ENCODE measurements around the gene OR14J1. TPM values are rescaled to one million over a fixed set of nuclear protein-coding genes. Genes with fewer than 3 reads are reported as not detected.
"Not testable (repeated sequence)": the region's sequence is repeated elsewhere in the genome, so short reads cannot be mapped to it uniquely, and the experiment has no call there.

The OR14J1 gene
- total RNA-seq, 1 experiment from 2014 or later = not detected

GRCh38 chr6:29345380-29345779 lies 43.9 kb downstream of the OR14J1 start:
- no peak overlapping the region for H2BK5ac ChIP-seq (ENCODE audit: insufficient read length, low read length)
- no peak overlapping the region for H2BK120ac ChIP-seq (ENCODE audit: low read depth, low read length, poor library complexity, severe bottlenecking)
- H4K20me1 ChIP-seq (ENCODE audit: control insufficient read depth, insufficient read depth, insufficient read length) = no peaks in the 10 kb centered on the region
- no peak overlapping the region for H3K4ac ChIP-seq (ENCODE audit: low read depth, low read length)
- H3T11ph ChIP-seq (ENCODE audit: low read length) = no peak overlapping the region
- no peaks in the 10 kb centered on the region for H3K36me3 Mint-ChIP-seq (ENCODE audit: insufficient read depth in 1 of 3, low read depth in 3 of 3)
- H4K8ac ChIP-seq (replicated peaks; ENCODE audit: insufficient read length, low read depth, low read length) = no peak overlapping the region
- H3K79me1 ChIP-seq (ENCODE audit: insufficient read depth, low read depth, low read length, poor library complexity, severe bottlenecking) = no peaks in the 10 kb centered on the region
- no peak overlapping the region for H3K23ac ChIP-seq (ENCODE audit: insufficient read length, low read depth, low read length)
- no peak overlapping the region for H3K27ac Mint-ChIP-seq
- no peaks in the 10 kb centered on the region; a peak in 1 of 5 replicates for H3K9me3 Mint-ChIP-seq
- no peak overlapping the region for H3K18ac ChIP-seq (ENCODE audit: insufficient read length, low read depth, low read length)
- no peaks in the 10 kb centered on the region for H3K27me3 ChIP-seq (ENCODE audit: insufficient read depth, low read length)
- no peak overlapping the region for H3K56ac ChIP-seq (ENCODE audit: insufficient read length, low read depth, low read length)
- no peak overlapping the region for H2AFZ ChIP-seq (ENCODE audit: low read length)
- WGBS (ENCODE audit: extremely low coverage, insufficient read length, low lambda C conversion rate) = no CpG with 5 or more reads among the region's 3 CpGs
- no peaks in the 10 kb centered on the region for H3K23me2 ChIP-seq (ENCODE audit: insufficient read length, low read depth, low read length, poor library complexity, severe bottlenecking)
- H2BK20ac ChIP-seq (ENCODE audit: low read depth, low read length, poor library complexity, severe bottlenecking) = no peak overlapping the region
- H4K5ac ChIP-seq (ENCODE audit: insufficient read length, low read depth, low read length) = no peak overlapping the region
- no peaks in the 10 kb centered on the region for H3K79me2 ChIP-seq (ENCODE audit: insufficient read depth, low read length)
- no peaks in the 10 kb centered on the region for H3K9me3 ChIP-seq (ENCODE audit: control insufficient read depth, low read depth, low read length)
- no peak for TF ChIP-seq CTCF (conservative IDR thresholded peaks at IDR 0.05)
- H3K4me2 ChIP-seq (ENCODE audit: insufficient read depth, insufficient read length, low read length) = no peak overlapping the region
- no peak overlapping the region for H2BK12ac ChIP-seq (ENCODE audit: insufficient read length, low read depth, low read length)
- no peak overlapping the region for H3K27ac ChIP-seq (ENCODE audit: insufficient read length, low read depth, low read length)
- no peak overlapping the region for H3K14ac ChIP-seq (ENCODE audit: insufficient read depth, low read length)
- H3K4me1 ChIP-seq (ENCODE audit: insufficient read depth, low read length) = no peaks in the 10 kb centered on the region
- H3K9ac ChIP-seq (ENCODE audit: extremely low read depth, insufficient read length, low read length) = no peak overlapping the region
- H3K4me3 Mint-ChIP-seq = no peak overlapping the region
- H2AK5ac ChIP-seq (ENCODE audit: insufficient read length, low read length) = no peak overlapping the region
- no peak for DNase-seq
- H3K4me1 Mint-ChIP-seq = no peaks in the 10 kb centered on the region
- no peak overlapping the region for H4K91ac ChIP-seq (ENCODE audit: insufficient read length, low read depth, low read length)
- no peaks in the 10 kb centered on the region for H3K27me3 Mint-ChIP-seq (ENCODE audit: low read depth)
- H2BK15ac ChIP-seq (ENCODE audit: low read depth, low read length) = no peak overlapping the region

- not testable (repeated sequence) for DNase-seq; H3K4me3 Mint-ChIP-seq; H2BK5ac ChIP-seq (ENCODE audit: insufficient read length, low read length); H3K18ac ChIP-seq (ENCODE audit: insufficient read length, low read depth, low read length); H3K79me1 ChIP-seq (ENCODE audit: insufficient read depth, low read depth, low read length, poor library complexity, severe bottlenecking); H2AK5ac ChIP-seq (ENCODE audit: insufficient read length, low read length); H3K27me3 ChIP-seq (ENCODE audit: insufficient read depth, low read length); H3K4me1 Mint-ChIP-seq; H3K27ac ChIP-seq (ENCODE audit: insufficient read length, low read depth, low read length); H4K91ac ChIP-seq (ENCODE audit: insufficient read length, low read depth, low read length); H2BK15ac ChIP-seq (ENCODE audit: low read depth, low read length); H3K4me2 ChIP-seq (ENCODE audit: insufficient read depth, insufficient read length, low read length); H4K20me1 ChIP-seq (ENCODE audit: control insufficient read depth, insufficient read depth, insufficient read length); H3K9me3 Mint-ChIP-seq; H3K27me3 Mint-ChIP-seq (ENCODE audit: low read depth); H2BK20ac ChIP-seq (ENCODE audit: low read depth, low read length, poor library complexity, severe bottlenecking); H4K8ac ChIP-seq (replicated peaks; ENCODE audit: insufficient read length, low read depth, low read length); H3K9ac ChIP-seq (ENCODE audit: extremely low read depth, insufficient read length, low read length); H3K4ac ChIP-seq (ENCODE audit: low read depth, low read length); H3T11ph ChIP-seq (ENCODE audit: low read length); H3K27ac Mint-ChIP-seq; H4K5ac ChIP-seq (ENCODE audit: insufficient read length, low read depth, low read length); H3K23me2 ChIP-seq (ENCODE audit: insufficient read length, low read depth, low read length, poor library complexity, severe bottlenecking); H2BK12ac ChIP-seq (ENCODE audit: insufficient read length, low read depth, low read length); H3K36me3 Mint-ChIP-seq (ENCODE audit: insufficient read depth in 1 of 3, low read depth in 3 of 3); H3K9me3 ChIP-seq (ENCODE audit: control insufficient read depth, low read depth, low read length); H3K23ac ChIP-seq (ENCODE audit: insufficient read length, low read depth, low read length); H3K79me2 ChIP-seq (ENCODE audit: insufficient read depth, low read length); H3K14ac ChIP-seq (ENCODE audit: insufficient read depth, low read length); H2AFZ ChIP-seq (ENCODE audit: low read length); H2BK120ac ChIP-seq (ENCODE audit: low read depth, low read length, poor library complexity, severe bottlenecking); H3K4me1 ChIP-seq (ENCODE audit: insufficient read depth, low read length); H3K56ac ChIP-seq (ENCODE audit: insufficient read length, low read depth, low read length)
- WGBS (ENCODE audit: extremely low coverage, insufficient read length, low lambda C conversion rate) = no CpG with 5 or more reads among the region's 3 CpGs
Measured at GRCh38 chr6:29349348-29349747, 47.8 kb downstream of the OR14J1 start.

Data from H9 (cell line).